HG03575 (cell line): ENCODE data around the gene CACNA1H.

Experiments
- ATAC-seq: cut with Tn5 transposase; IDR thresholded peaks from one replicate; pipeline ENCODE4 v1.9.1; 2021; ENCODE audit not compliant: unreplicated experiment, insufficient number of reproducible peaks, low FRiP score; ENCODE audit errors: extremely low read depth

The CACNA1H gene

GRCh38 chr16:1121601-1122397 lies 31.1 kb upstream of the CACNA1H start:
- no peak for ATAC-seq

GRCh38 chr16:1122398-1122765 lies 30.5 kb upstream of the CACNA1H start:
- ATAC-seq: no peak

- ATAC-seq: no peak
Measured at GRCh38 chr16:1123525-1124230, 29.2 kb upstream of the CACNA1H start.

GRCh38 chr16:1124291-1124690 lies 28.6 kb upstream of the CACNA1H start:
- ATAC-seq: no peak

GRCh38 chr16:1124795-1125194 lies 28.1 kb upstream of the CACNA1H start:
- no peak for ATAC-seq

- ATAC-seq: no peak
Measured at GRCh38 chr16:1125471-1125870, 27.4 kb upstream of the CACNA1H start.

- ATAC-seq: no peak
Measured at GRCh38 chr16:1126044-1126443, 26.9 kb upstream of the CACNA1H start.

- ATAC-seq: no peak
Measured at GRCh38 chr16:1126586-1126985, 26.3 kb upstream of the CACNA1H start.

- no peak for ATAC-seq
Measured at GRCh38 chr16:1127101-1127500, 25.8 kb upstream of the CACNA1H start.

GRCh38 chr16:1127971-1128715 lies 24.8 kb upstream of the CACNA1H start:
- no peak for ATAC-seq

GRCh38 chr16:1129106-1129960 lies 23.6 kb upstream of the CACNA1H start:
- no peak for ATAC-seq

- ATAC-seq: no peak
Measured at GRCh38 chr16:1130382-1130781, 22.5 kb upstream of the CACNA1H start.

- no peak for ATAC-seq
Measured at GRCh38 chr16:1131378-1131994, 21.4 kb upstream of the CACNA1H start.

GRCh38 chr16:1132431-1132830 lies 20.5 kb upstream of the CACNA1H start:
- no peak for ATAC-seq

GRCh38 chr16:1133271-1133670 lies 19.6 kb upstream of the CACNA1H start:
- no peak for ATAC-seq

GRCh38 chr16:1133810-1134520 lies 18.9 kb upstream of the CACNA1H start:
- ATAC-seq: no peak

GRCh38 chr16:1134776-1135458 lies 18.0 kb upstream of the CACNA1H start:
- ATAC-seq: no peak

GRCh38 chr16:1135459-1135825 lies 17.5 kb upstream of the CACNA1H start:
- ATAC-seq: no peak
